HPDE6-E6E7 (cell line): ENCODE measurements around the gene HEXD.
A peak's percentile ranks its signal among the peaks of the same experiment; 100 is the strongest.
"Not testable (repeated sequence)": the region's sequence is repeated elsewhere in the genome, so short reads cannot be mapped to it uniquely, and the experiment has no call there.

Source experiments
- DNase-seq: peaks from one replicate; pipeline ENCODE4 v3.0.0; 2011; ENCODE audit warnings: missing footprints; ENCODE audit errors: extremely low spot score

The HEXD gene

DNA sequence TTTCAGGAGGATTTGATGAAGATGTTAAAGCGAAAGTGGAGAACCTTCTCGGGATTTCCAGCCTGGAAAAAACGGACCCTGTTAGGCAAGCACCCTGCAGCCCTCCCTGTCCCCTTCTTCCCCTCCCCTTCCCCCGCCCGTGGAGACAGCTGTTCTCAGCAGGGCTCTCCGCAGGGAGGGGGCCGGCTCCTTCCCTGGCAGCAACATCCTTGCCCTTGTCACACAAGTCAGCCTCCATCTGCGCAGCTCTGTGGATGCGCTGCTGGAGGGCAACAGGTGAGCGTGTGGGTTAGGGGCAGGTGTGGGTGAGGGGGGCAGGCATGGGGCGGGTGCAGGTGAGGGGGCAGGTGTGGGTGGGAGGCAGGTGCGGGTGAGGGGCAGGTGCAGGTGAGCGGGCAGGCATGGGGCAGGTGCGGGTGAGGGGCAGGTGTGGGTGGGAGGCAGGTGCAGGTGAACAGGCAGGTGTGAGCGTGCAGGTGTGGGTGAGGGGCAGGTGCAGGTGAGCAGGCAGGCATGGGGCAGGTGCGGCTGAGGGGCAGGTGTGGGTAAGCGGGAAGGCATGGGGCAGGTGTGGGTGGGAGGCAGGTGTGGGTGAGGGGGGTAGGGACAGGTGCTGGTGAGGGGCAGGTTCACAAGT, 23.0 kb downstream of the HEXD start:
- DNase-seq: no peak

GRCh38 chr17:82441691-82442487, 23.7 kb downstream of the HEXD start:
- DNase-seq: no peak

- no peak for DNase-seq
These were observed 24.7 kb downstream of the HEXD start for GRCh38 chr17:82442643-82443464.

- no peak for DNase-seq
These were observed 25.5 kb downstream of the HEXD start for GRCh38 chr17:82443465-82444283.

DNA sequence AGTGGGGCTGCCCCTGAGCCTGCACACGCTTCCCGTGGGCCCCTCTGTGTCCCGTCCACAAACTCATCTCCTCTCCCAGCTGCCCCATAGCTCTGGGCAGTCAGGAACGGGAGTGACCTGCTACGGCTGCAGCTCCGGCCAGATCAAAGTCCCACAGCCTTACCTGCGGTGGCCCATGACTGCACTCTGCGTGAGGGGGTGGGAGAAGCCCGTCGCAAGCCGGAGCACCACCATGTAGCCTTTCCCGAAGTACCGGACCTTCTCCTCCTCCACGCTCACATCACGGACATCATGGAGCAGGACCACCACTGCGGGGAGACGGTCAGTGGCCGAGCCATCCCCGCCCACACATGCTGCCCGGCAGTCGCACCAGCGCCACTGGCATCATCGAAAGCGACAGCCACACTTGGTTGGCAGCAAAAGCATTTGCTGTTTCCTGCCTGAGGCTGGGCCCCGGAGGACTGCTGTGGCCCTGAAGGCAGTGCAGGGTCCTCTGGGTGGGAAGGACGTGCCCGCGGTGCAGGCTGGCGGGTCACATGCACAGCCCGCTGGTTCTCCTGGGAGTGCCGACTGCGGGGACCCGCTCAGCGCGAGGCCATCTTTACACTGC, 26.2 kb downstream of the HEXD start:
- DNase-seq: no peak

- no peak for DNase-seq
These were observed 26.9 kb downstream of the HEXD start for GRCh38 chr17:82444941-82445521.

- DNase-seq: no peak
These were observed 27.4 kb downstream of the HEXD start for GRCh38 chr17:82445542-82445941.

GRCh38 chr17:82446124-82446523, 28.0 kb downstream of the HEXD start:
- DNase-seq: no peak

GRCh38 chr17:82446649-82447048, 28.5 kb downstream of the HEXD start:
- no peak for DNase-seq

- DNase-seq: no peak
These were observed 29.7 kb downstream of the HEXD start for GRCh38 chr17:82447876-82448275.

GRCh38 chr17:82449131-82449882, 31.2 kb downstream of the HEXD start:
- DNase-seq: no peak

GRCh38 chr17:82449883-82450356, 31.8 kb downstream of the HEXD start:
- no peak for DNase-seq

DNA sequence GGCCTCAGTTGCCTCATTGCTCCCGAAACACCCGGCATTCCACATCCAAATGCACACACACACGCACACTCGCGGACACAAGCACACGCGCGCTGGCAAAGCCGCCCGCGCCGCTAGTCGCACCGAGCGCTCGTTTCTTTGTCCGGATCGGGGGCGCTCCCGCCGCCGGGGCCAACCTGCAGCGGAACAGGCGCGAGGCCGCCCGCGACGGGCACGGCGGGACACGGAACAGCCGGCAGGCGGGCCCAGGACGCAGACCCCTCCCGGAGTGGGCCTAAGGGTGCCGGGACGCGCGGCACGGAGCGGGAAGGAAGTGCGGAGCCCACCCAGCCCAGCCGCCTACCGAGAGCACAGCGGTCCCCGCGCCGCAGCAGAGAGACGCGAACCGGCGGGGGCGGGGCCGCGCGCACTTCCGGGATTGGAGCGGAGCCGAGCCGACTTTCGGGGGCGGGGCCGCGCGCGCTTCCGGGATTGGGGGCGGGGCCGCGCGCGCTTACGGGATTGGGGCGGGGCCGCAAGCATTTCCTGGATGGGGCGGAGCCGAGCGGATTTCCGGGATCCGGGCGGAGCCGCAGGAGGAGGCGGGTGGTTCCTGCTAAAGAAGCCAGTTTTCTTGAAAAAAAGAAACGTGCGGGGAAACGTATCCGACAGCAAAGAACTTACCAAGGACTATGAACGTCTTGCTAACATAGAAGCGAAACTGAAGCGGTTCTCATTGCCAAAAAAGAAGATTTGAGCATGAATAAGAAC, 32.4 kb downstream of the HEXD start, which contains the start of gene CYBC1:
Gene CYBC1 (minus strand): TSS at position 396 of the 750 bp plus-strand sequence. CDS start 1,498 bp downstream, outside the sequence.
- peak; percentile 81 for DNase-seq

- DNase-seq: no peak
These were observed 34.0 kb downstream of the HEXD start for GRCh38 chr17:82452162-82452561.

GRCh38 chr17:82453151-82453550, 35.0 kb downstream of the HEXD start:
- not testable (repeated sequence) for DNase-seq

GRCh38 chr17:82453706-82454105, 35.6 kb downstream of the HEXD start:
- DNase-seq: not testable (repeated sequence)

DNA sequence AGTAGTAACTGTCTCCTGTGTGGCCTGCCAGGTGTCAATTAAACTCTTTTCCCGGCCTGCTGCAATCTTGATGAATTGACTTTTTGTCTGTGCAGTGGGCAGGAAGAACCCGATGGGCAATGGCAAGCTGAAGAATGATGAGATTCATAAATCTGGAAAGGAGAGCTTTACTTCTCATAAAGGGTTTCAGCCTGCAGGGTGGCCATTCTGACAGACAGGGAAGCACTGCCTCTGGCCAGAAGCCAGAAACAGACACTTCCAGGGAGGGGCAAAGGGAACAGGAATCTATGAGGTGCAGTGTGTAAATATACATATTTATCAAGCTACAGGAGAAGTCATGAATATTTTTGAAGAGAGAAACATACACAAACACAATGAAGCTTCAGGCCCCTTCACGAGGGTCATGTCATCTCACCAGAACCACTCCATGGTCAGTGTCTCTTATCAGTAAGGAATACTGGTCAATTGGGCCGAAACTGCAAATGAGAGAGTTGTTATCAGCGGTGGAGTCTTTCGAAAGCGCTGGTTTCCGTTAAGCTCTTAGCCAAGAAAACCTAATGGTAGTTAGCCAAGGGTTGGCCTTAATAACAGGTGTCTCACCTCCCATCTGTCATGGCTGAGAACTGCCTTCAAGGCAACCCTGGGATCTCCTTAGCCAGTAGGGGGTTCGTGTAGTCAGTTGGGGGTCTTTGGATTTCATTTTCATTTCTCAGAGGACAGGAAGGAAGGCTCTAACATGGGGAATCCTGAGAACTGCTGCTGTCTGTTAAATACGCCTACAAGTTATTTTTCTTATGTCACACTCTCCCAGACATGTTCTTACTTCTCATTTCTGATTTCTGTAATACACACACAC, 39.2 kb downstream of the HEXD start:
- no peak for DNase-seq

DNA sequence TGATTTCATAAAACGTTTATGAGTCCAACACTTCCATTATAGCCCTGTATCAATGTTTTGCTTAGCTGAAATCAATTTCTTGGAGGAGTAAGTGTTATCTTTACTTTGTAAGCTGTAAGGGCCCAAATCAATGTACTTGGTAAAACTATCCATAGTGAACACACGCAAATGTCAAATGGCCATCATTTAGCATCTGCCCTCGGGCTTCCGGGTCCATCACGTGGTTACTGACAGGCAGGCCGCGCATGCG, 39.7 kb downstream of the HEXD start:
- no peak for DNase-seq
